GM12878 (cell line): Measurements from ENCODE around the gene BCORL1. TPM values are rescaled to one million over a fixed set of nuclear protein-coding genes. Genes with fewer than 3 reads are reported as not detected.

Experiments used
- ATAC-seq: fragments of 200-7000 bp; cut with Tn5 transposase; 3 replicates; pipeline ENCODE4 v1.9.1; 2020; ENCODE audit warnings: mild to moderate bottlenecking, moderate library complexity
- BruUV-seq: library from RNA; stranded (reverse); fragments of 400-500 nt; replicated peaks from 2 replicates; lab custom pipeline; 2021; lab: Mats Ljungman, UMichigan
- CTCF ChIA-PET: fragments of 300-600 bp; sonication (Branson Sonifier 250); formaldehyde crosslinking; extraction: SDS; loops from one replicate; lab custom pipeline; 2021; ENCODE audit warnings: inconsistent platforms; lab: Yijun Ruan, JAX
- POLR2A ChIA-PET: fragments of 350-600 bp; formaldehyde crosslinking; extraction: SDS; loops from one replicate; lab custom pipeline; 2021; ENCODE audit warnings: inconsistent platforms; lab: Charles Lee
- RAD21 ChIA-PET: fragments of 300-600 bp; sonication (Branson Sonifier 250); formaldehyde crosslinking; loops from one replicate; lab custom pipeline; 2023; ENCODE audit warnings: antibody characterized with exemption; ENCODE audit not compliant: unreplicated experiment; lab: Charles Lee
- SMC1A ChIA-PET: fragments of 300-600 bp; sonication (Branson Sonifier 250); formaldehyde crosslinking; loops from one replicate; lab custom pipeline; 2023; ENCODE audit not compliant: unreplicated experiment, uncharacterized antibody; lab: Charles Lee
- DNase-seq: peaks from one replicate; pipeline ENCODE4 v3.0.0-alpha.2; 2011; ENCODE audit warnings: low read depth, low spot score
- FAIRE-seq: peaks from 3 replicates; lab custom pipeline; 2011; peaks lifted over from hg19 to GRCh38; lab: Jason Lieb, UNC
- H2AFZ ChIP-seq: 2 replicates; pipeline ENCODE4 v1.6.0; 2011; ENCODE audit warnings: low read depth, low read length, control low read depth; ENCODE audit not compliant: control insufficient read depth
- H3K27ac ChIP-seq: 2 replicates; pipeline ENCODE4 v1.5.1; 2011; ENCODE audit warnings: control low read depth; ENCODE audit not compliant: control insufficient read depth, insufficient read depth
- H3K27me3 ChIP-seq, 2 experiments: replicated peaks in 1 of 2; 2 replicates each; pipeline versions ENCODE4 v1.6.0 to v1.6.1; 2011; ENCODE audit warnings: low read length in 1 of 2; ENCODE audit not compliant: control insufficient read depth in 2 of 2, insufficient read depth in 2 of 2
- H3K36me3 ChIP-seq, 2 experiments: 2 replicates each; pipeline ENCODE4 v1.5.1; 2011; ENCODE audit warnings: low read length in 1 of 2; ENCODE audit not compliant: control insufficient read depth in 2 of 2, insufficient read depth in 2 of 2
- H3K4me1 ChIP-seq: 2 replicates; pipeline ENCODE4 v1.6.1; 2011; ENCODE audit warnings: mild to moderate bottlenecking, low read length, moderate library complexity, mixed read lengths; ENCODE audit not compliant: control insufficient read depth, insufficient read depth
- H3K4me2 ChIP-seq: 2 replicates; pipeline ENCODE4 v1.6.0; 2011; ENCODE audit warnings: control low read depth; ENCODE audit not compliant: control insufficient read depth, insufficient read depth
- H3K4me3 ChIP-seq: fragments of 200-600 bp; sonication (generic); 2 replicates; pipeline ENCODE4 v1.5.1; 2016
- H3K79me2 ChIP-seq: 2 replicates; pipeline ENCODE4 v1.6.0; 2011; ENCODE audit warnings: low read length; ENCODE audit not compliant: control insufficient read depth, insufficient read depth
- H3K9ac ChIP-seq: 2 replicates; pipeline ENCODE4 v1.8.0; 2011; ENCODE audit warnings: low read length, control low read depth, mixed read lengths; ENCODE audit not compliant: control insufficient read depth, insufficient read depth
- H3K9me3 ChIP-seq: replicated peaks from 3 replicates; pipeline ENCODE4 v1.5.1; 2011; ENCODE audit warnings: mild to moderate bottlenecking, low read length; ENCODE audit not compliant: control insufficient read depth, insufficient read depth
- H4K20me1 ChIP-seq: 2 replicates; pipeline ENCODE4 v1.6.0; 2011; ENCODE audit not compliant: control insufficient read depth, insufficient read depth
- BHLHE40 ChIP-seq, 2 experiments: fragments of 450-650 bp in 1 of 2; IDR thresholded peaks; 2 replicates each; pipeline ENCODE4 v1.6.1; 2011 to 2017; ENCODE audit warnings: low read depth in 2 of 2, borderline replicate concordance in 1 of 2, improper control_type of control experiment in 1 of 2, low read length in 1 of 2, mild to moderate bottlenecking in 1 of 2
- HDAC2 ChIP-seq: fragments of 200-600 bp; sonication (generic); IDR thresholded peaks from 2 replicates; pipeline ENCODE4 v1.6.1; 2017
- JUNB ChIP-seq: IDR thresholded peaks from 2 replicates; pipeline ENCODE4 v1.6.1; 2016; ENCODE audit warnings: antibody characterized with exemption, mild to moderate bottlenecking
- NR2F1 ChIP-seq: fragments of 450-650 bp; conservative IDR thresholded peaks from 2 replicates; pipeline ENCODE4 v1.6.1; 2017; ENCODE audit warnings: mild to moderate bottlenecking
- PML ChIP-seq: IDR thresholded peaks from 2 replicates; pipeline ENCODE4 v1.6.1; 2012; ENCODE audit warnings: low read length, inconsistent platforms
- POLR2A ChIP-seq: IDR thresholded peaks from 2 replicates; pipeline ENCODE4 v1.6.1; 2011; ENCODE audit warnings: low read depth, mild to moderate bottlenecking, low read length
- SMAD1 ChIP-seq: fragments of 450-650 bp; IDR thresholded peaks from 2 replicates; pipeline ENCODE4 v1.6.1; 2018; ENCODE audit warnings: mild to moderate bottlenecking, low read depth; ENCODE audit not compliant: partially characterized antibody
- STAT3 ChIP-seq: IDR thresholded peaks from 2 replicates; pipeline ENCODE4 v1.6.1; 2011; ENCODE audit warnings: low read depth, low read length, improper control_type of control experiment
- ZSCAN29 ChIP-seq: fragments of 450-650 bp; IDR thresholded peaks from 2 replicates; pipeline ENCODE4 v1.6.1; 2017; ENCODE audit warnings: mild to moderate bottlenecking, moderate library complexity
- WGBS: methylation state at CpG from one replicate; pipeline ENCODE4 v1.1.6; 2016; ENCODE audit warnings: low lambda C conversion rate; ENCODE audit not compliant: insufficient replicate concordance, insufficient coverage; ENCODE audit errors: missing lambda C conversion rate; 5-methylcytosine and 5-hydroxymethylcytosine counted together
- in situ Hi-C: fragments of 300-500 bp; cut with MboI; formaldehyde crosslinking; loops from 9 replicates; pipeline ENCODE4 v1.14.3; 2018; ENCODE audit warnings: mixed read lengths
- intact Hi-C: fragments of 100-400 bp; cut with micrococcal nuclease; formaldehyde crosslinking; loops from one replicate; pipeline ENCODE4 v1.14.2; 2022; ENCODE audit not compliant: unreplicated experiment
- polyA plus RNA-seq, 11 experiments: library from polyadenylated mRNA; depleted of rRNA in 4 of 11; unstranded in 6 of 11; stranded (reverse) in 5 of 11; fragments of >200 nt; fragmentation: Nextera tagmentation in 4 of 11; fragmentation: Illumina TruSeq in 1 of 11; extraction: Ambion mirVana in 4 of 11; extraction: Trizol in 1 of 11; gene quantifications; 1 replicate in 1 of 11; 2 replicates in 10 of 11; pipeline versions ENCODE4 v1.2.1 to v1.2.3, GENCODE V29; 2011 to 2016; ENCODE audit warnings: inconsistent platforms in 2 of 11, missing spikeins in 2 of 11, low read depth in 1 of 11
- total RNA-seq, 4 experiments: library from RNA; depleted of rRNA in 3 of 4; stranded (reverse); fragments of >200 nt in 3 of 4; fragmentation: Illumina TruSeq in 1 of 4; extraction: Trizol in 1 of 4; gene quantifications; 2 replicates each; pipeline versions ENCODE4 v1.2.1 to v1.2.3, GENCODE V29; 2013 to 2021
- TF ChIP-seq, protein P1 (sequence below): fragments of 450-650 bp; IDR thresholded peaks from 2 replicates; pipeline ENCODE4 v1.6.1; 2018; ENCODE audit warnings: mild to moderate bottlenecking, low read depth, moderate library complexity; ENCODE audit not compliant: partially characterized antibody
- TF ChIP-seq, protein P2 (sequence below): IDR thresholded peaks from 2 replicates; pipeline ENCODE4 v1.6.1; 2011; ENCODE audit warnings: mild to moderate bottlenecking, low read depth, low read length, moderate library complexity; ENCODE audit not compliant: insufficient replicate concordance
- TF ChIP-seq, protein P3 (sequence below): fragments of 450-650 bp; formaldehyde crosslinking; IDR thresholded peaks from 2 replicates; pipeline ENCODE4 v1.4.0; 2022; ENCODE audit warnings: mild to moderate bottlenecking, moderate library complexity

The BCORL1 gene
- total and polyA plus RNA-seq, 10 of the 15 experiments (the other 5 are each of a cell fraction or from before 2014, with no cell fraction given) = 0.16 to 7.2 (median 0.94) TPM

DNA sequence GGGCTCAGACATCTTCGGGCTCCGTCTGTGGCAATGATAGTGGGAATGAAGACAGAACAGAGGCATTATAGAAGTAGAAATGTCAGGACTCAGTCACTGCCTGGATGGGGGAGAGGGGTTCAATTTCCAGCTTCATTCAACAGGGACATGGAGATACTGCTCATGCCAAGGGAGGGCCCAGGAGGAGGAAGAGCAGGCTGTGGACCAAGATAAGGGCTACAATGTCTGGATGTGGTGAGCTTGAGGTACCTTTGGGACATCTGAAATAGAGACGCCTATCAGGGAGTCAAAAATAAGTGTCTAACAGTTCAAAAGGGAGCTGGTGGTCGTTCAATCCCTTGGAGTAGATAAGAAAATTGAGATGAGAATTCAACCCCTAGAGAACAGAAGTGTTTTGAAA, 93.3 kb downstream of the BCORL1 start:
- no peaks in the 10 kb centered on the region for H3K4me1 ChIP-seq
- no peak overlapping the region for H3K27ac ChIP-seq
- ATAC-seq (no peak), FAIRE-seq (no peak), DNase-seq (no peak)
- RAD21 ChIA-PET = no interaction called here
- no peaks in the 10 kb centered on the region for H4K20me1 ChIP-seq
- no peaks in the 10 kb centered on the region for H3K9me3 ChIP-seq
- no TSS peak for BruUV-seq
- no peak overlapping the region for H2AFZ ChIP-seq
- H3K79me2 ChIP-seq = no peaks in the 10 kb centered on the region
- H3K27me3 ChIP-seq = no peaks in the 10 kb centered on the region; a peak in 1 of 4 replicates
- in situ Hi-C loops = no loop called here
- H3K4me3 ChIP-seq = no peak overlapping the region
- WGBS = 68% methylated on average over 4 of the region's 4 CpGs
- no peak overlapping the region for H3K9ac ChIP-seq
- TF ChIP-seq HDAC2 (no peak), STAT3 (no peak), POLR2A (no peak), NR2F1 (no peak), BHLHE40 (IDR thresholded peaks at IDR 0.05; ENCODE audit: borderline replicate concordance in 1 of 2, low read depth in 2 of 2, low read length in 1 of 2) (no peak), PML (no peak), JUNB (no peak), SMAD1 (no peak), ZSCAN29 (no peak)
- TF ChIP-seq, protein P1, sequence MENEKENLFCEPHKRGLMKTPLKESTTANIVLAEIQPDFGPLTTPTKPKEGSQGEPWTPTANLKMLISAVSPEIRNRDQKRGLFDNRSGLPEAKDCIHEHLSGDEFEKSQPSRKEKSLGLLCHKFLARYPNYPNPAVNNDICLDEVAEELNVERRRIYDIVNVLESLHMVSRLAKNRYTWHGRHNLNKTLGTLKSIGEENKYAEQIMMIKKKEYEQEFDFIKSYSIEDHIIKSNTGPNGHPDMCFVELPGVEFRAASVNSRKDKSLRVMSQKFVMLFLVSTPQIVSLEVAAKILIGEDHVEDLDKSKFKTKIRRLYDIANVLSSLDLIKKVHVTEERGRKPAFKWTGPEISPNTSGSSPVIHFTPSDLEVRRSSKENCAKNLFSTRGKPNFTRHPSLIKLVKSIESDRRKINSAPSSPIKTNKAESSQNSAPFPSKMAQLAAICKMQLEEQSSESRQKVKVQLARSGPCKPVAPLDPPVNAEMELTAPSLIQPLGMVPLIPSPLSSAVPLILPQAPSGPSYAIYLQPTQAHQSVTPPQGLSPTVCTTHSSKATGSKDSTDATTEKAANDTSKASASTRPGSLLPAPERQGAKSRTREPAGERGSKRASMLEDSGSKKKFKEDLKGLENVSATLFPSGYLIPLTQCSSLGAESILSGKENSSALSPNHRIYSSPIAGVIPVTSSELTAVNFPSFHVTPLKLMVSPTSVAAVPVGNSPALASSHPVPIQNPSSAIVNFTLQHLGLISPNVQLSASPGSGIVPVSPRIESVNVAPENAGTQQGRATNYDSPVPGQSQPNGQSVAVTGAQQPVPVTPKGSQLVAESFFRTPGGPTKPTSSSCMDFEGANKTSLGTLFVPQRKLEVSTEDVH = no peak
- TF ChIP-seq, protein P2, sequence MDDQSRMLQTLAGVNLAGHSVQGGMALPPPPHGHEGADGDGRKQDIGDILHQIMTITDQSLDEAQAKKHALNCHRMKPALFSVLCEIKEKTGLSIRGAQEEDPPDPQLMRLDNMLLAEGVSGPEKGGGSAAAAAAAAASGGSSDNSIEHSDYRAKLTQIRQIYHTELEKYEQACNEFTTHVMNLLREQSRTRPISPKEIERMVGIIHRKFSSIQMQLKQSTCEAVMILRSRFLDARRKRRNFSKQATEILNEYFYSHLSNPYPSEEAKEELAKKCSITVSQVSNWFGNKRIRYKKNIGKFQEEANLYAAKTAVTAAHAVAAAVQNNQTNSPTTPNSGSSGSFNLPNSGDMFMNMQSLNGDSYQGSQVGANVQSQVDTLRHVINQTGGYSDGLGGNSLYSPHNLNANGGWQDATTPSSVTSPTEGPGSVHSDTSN = no peak
- TF ChIP-seq, protein P3, sequence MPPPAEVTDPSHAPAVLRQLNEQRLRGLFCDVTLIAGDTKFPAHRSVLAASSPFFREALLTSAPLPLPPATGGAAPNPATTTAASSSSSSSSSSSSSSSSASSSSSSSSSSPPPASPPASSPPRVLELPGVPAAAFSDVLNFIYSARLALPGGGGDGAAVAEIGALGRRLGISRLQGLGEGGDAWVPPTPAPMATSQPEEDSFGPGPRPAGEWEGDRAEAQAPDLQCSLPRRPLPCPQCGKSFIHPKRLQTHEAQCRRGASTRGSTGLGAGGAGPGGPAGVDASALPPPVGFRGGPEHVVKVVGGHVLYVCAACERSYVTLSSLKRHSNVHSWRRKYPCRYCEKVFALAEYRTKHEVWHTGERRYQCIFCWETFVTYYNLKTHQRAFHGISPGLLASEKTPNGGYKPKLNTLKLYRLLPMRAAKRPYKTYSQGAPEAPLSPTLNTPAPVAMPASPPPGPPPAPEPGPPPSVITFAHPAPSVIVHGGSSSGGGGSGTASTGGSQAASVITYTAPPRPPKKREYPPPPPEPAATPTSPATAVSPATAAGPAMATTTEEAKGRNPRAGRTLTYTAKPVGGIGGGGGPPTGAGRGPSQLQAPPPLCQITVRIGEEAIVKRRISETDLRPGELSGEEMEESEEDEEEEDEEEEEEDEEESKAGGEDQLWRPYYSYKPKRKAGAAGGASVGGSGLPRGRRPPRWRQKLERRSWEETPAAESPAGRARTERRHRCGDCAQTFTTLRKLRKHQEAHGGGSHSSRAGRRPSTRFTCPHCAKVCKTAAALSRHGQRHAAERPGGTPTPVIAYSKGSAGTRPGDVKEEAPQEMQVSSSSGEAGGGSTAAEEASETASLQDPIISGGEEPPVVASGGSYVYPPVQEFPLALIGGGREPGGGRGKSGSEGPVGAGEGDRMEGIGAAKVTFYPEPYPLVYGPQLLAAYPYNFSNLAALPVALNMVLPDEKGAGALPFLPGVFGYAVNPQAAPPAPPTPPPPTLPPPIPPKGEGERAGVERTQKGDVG (CRISPR knock-in tag) = no peak
- intact Hi-C loops = no loop called here
- no peak overlapping the region for H3K4me2 ChIP-seq
- CTCF ChIA-PET = no interaction called here
- H3K36me3 ChIP-seq = peaks cover 6 to 7% of the 10 kb centered on the region in 2 experiments; a peak in 3 of 4 replicates
- SMC1A ChIA-PET = no interaction called here
- POLR2A ChIA-PET = no interaction called here
